Suprapubic skin (tissue), 4 donors: Measurements from ENCODE around the gene CGRRF1. TPM values are rescaled to one million over a fixed set of nuclear protein-coding genes. Genes with fewer than 3 reads are reported as not detected.

Source experiments
- DNase-seq, 2 donors: peaks; one replicate each; pipeline ENCODE4 v3.0.0-alpha.2; 2019; ENCODE audit warnings: low spot score in 2 of 2
- H3K27ac ChIP-seq: fragments of 200-600 bp; sonication (generic); one replicate; pipeline ENCODE4 v1.5.1; 2019
- H3K27me3 ChIP-seq: fragments of 200-600 bp; sonication (generic); one replicate; pipeline ENCODE4 v1.5.1; 2019
- H3K36me3 ChIP-seq: fragments of 200-600 bp; sonication (generic); one replicate; pipeline ENCODE4 v1.5.1; 2019
- H3K4me1 ChIP-seq: fragments of 200-600 bp; sonication (generic); one replicate; pipeline ENCODE4 v1.5.1; 2019
- H3K4me3 ChIP-seq: fragments of 200-600 bp; sonication (generic); one replicate; pipeline ENCODE4 v1.5.1; 2019; ENCODE audit warnings: mild to moderate bottlenecking
- H3K9me3 ChIP-seq: fragments of 200-600 bp; sonication (generic); one replicate; pipeline ENCODE4 v1.5.1; 2019
- EP300 ChIP-seq: sonication (generic); formaldehyde crosslinking; IDR thresholded peaks from one replicate; pipeline ENCODE4 v1.6.1; 2017; ENCODE audit warnings: antibody characterized with exemption
- POLR2A ChIP-seq, 2 donors: fragments of 450-650 bp; IDR thresholded peaks; one replicate each; pipeline ENCODE4 v1.6.1; 2017; ENCODE audit warnings: antibody characterized with exemption in 2 of 2, mild to moderate bottlenecking in 2 of 2, moderate library complexity in 2 of 2
- POLR2AphosphoS5 ChIP-seq, 3 donors: sonication (generic); formaldehyde crosslinking; IDR thresholded peaks; one replicate each; pipeline ENCODE4 v1.6.1; 2017; ENCODE audit warnings: antibody characterized with exemption in 3 of 3
- WGBS: methylation state at CpG from one replicate; pipeline ENCODE4 v1.1.5; 2018; 5-methylcytosine and 5-hydroxymethylcytosine counted together
- total RNA-seq, 4 donors: library from RNA; depleted of rRNA; stranded (reverse); fragments of >200 nt; gene quantifications; one replicate each; pipeline ENCODE4 v1.1.0, GENCODE V29; 2016
- TF ChIP-seq, protein P1 (sequence below), 2 donors: fragments of 200-600 bp in 1 of 2; fragments of 450-650 bp in 1 of 2; sonication (generic) in 1 of 2; IDR thresholded peaks; one replicate each; pipeline ENCODE4 v1.5.1; 2016 to 2019; ENCODE audit warnings: antibody characterized with exemption in 2 of 2, mild to moderate bottlenecking in 1 of 2, moderate library complexity in 1 of 2

Gene CGRRF1
- total RNA-seq, 4 donors from 2014 or later: 5.6 to 12.1 (median 9.2) TPM

DNA sequence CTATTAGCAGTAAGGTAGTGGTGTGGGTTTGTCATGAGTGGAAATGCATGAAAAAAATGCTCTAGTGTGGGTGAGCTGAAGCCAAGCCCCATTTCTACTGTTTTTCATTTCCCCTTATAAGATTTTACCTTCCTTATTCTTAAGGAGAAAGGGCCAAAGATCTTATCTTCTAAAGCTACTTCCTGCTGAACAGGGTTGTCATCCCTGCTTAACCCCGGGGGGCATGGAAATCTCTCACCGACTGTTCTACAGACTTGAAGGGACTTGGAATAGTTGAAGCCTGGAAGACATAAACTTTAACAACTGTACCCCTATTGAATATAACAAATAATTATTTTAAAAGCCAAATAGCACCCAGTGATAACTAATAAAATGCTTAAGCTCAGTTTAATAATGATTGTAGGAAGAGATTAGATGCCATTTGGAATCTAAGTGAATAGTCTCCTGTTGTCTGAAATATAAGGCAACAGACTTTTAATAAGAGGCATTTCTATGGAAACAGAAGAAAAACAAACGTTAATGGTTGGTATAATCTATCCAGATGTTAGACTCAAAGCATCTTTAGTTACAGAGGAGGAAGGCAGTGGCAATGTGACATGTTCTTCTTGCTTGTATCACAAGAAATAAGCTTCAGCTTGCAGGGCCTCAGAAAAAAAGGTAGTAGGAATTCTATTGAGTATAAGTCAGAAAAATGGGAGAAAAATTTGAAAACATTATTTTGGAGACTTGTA, 19.1 kb upstream of the CGRRF1 start:
- Histone ChIP-seq H3K9me3 (no peaks in the 10 kb centered on the region), H3K4me1 (peaks cover 37% of the 10 kb centered on the region), H3K27me3 (no peaks in the 10 kb centered on the region), H3K27ac (no peak overlapping the region), H3K4me3 (no peak overlapping the region), H3K36me3 (no peaks in the 10 kb centered on the region)
- no peak for DNase-seq
- no peak for TF ChIP-seq POLR2AphosphoS5 (IDR thresholded peaks at IDR 0.05)
- TF ChIP-seq POLR2A (IDR thresholded peaks at IDR 0.05): no peak
- TF ChIP-seq EP300: no peak
- TF ChIP-seq, protein P1, sequence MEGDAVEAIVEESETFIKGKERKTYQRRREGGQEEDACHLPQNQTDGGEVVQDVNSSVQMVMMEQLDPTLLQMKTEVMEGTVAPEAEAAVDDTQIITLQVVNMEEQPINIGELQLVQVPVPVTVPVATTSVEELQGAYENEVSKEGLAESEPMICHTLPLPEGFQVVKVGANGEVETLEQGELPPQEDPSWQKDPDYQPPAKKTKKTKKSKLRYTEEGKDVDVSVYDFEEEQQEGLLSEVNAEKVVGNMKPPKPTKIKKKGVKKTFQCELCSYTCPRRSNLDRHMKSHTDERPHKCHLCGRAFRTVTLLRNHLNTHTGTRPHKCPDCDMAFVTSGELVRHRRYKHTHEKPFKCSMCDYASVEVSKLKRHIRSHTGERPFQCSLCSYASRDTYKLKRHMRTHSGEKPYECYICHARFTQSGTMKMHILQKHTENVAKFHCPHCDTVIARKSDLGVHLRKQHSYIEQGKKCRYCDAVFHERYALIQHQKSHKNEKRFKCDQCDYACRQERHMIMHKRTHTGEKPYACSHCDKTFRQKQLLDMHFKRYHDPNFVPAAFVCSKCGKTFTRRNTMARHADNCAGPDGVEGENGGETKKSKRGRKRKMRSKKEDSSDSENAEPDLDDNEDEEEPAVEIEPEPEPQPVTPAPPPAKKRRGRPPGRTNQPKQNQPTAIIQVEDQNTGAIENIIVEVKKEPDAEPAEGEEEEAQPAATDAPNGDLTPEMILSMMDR (IDR thresholded peaks at IDR 0.05): no peak
- 17% methylated on average over 3 of the region's 3 CpGs for WGBS

DNA sequence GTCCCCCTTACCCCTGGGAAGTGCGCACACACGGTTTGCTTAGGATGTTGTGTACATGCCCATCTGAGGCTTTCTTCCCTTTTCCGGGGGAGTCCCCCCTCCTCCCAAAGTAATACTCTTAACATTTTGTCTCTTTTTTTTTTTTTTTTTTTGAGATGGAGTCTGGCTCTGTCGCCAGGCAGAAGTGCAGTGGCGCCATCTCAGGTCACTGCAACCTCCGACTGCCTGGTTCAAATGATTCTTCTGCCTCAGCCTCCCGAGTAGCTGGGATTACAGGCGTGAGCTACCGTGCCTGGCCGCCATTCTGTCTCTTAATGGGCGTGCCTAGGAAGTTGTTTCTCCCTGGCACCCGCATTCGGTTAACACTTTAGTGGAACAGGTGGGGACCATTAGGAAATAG, 16.4 kb upstream of the CGRRF1 start:
- WGBS: 40% methylated on average over 13 of the region's 13 CpGs
- TF ChIP-seq, protein P1 (IDR thresholded peaks at IDR 0.05): no peak
- no peak for TF ChIP-seq POLR2AphosphoS5 (IDR thresholded peaks at IDR 0.05)
- TF ChIP-seq EP300: no peak
- TF ChIP-seq POLR2A (IDR thresholded peaks at IDR 0.05): no peak
- Histone ChIP-seq H3K27ac (no peak overlapping the region), H3K4me3 (no peak overlapping the region), H3K27me3 (no peaks in the 10 kb centered on the region), H3K9me3 (no peaks in the 10 kb centered on the region), H3K36me3 (no peaks in the 10 kb centered on the region), H3K4me1 (peaks cover 19% of the 10 kb centered on the region)
- DNase-seq: no peak

DNA sequence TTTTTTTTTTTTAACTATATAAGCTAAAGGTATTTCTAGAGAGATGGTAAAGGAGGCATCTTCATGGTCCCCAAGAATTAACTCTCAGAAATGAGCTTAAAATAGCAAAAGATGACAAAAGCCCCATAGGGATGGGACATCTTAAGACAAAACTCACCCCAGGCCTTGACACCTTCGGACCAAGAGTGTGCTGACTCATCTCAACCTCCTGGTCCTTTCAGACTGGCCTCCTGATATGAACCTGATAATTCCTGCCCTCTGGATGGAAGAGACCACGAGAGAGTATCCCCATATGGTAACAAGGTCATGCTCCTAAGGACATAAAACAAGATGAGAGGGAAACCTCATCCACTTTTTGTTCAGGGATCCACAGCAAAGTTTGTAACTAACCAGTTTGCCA, 12.5 kb upstream of the CGRRF1 start:
- no peak overlapping the region for H3K4me3 ChIP-seq
- H3K36me3 ChIP-seq: no peaks in the 10 kb centered on the region
- no peak for DNase-seq
- no peaks in the 10 kb centered on the region for H3K9me3 ChIP-seq
- H3K27ac ChIP-seq: no peak overlapping the region
- no peaks in the 10 kb centered on the region for H3K27me3 ChIP-seq
- WGBS: 93% methylated on average over 2 of the region's 2 CpGs
- no peaks in the 10 kb centered on the region for H3K4me1 ChIP-seq
- TF ChIP-seq POLR2A (IDR thresholded peaks at IDR 0.05) (no peak), EP300 (no peak), POLR2AphosphoS5 (IDR thresholded peaks at IDR 0.05) (no peak)
- TF ChIP-seq, protein P1 (IDR thresholded peaks at IDR 0.05): no peak

DNA sequence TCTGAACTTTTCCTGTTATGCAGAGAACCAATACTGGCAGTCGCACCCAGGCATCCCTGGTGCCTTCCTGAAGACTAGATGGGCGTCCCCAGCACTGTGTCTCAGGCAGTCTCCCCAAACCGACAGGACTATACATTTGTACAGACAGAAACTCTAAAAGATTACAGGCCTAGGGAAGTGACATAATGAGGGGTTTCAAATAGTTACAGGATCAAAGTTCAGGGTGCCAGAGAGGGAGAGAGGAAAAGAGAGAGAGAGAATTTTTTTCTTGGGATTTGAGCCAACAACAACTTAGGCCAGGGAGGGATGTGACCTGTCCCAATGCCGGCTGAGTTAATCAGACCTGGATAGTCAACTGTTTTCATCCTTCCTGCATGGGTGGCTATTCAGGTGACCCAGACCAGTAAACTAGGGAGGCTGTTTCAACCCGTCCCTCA, 11.6 kb upstream of the CGRRF1 start:
- DNase-seq: no peak
- Histone ChIP-seq H3K27me3 (no peaks in the 10 kb centered on the region), H3K9me3 (no peaks in the 10 kb centered on the region), H3K27ac (no peak overlapping the region), H3K36me3 (no peaks in the 10 kb centered on the region), H3K4me1 (no peaks in the 10 kb centered on the region), H3K4me3 (no peak overlapping the region)
- 76% methylated on average over 5 of the region's 5 CpGs for WGBS
- no peak for TF ChIP-seq POLR2A (IDR thresholded peaks at IDR 0.05)
- TF ChIP-seq POLR2AphosphoS5 (IDR thresholded peaks at IDR 0.05): no peak
- TF ChIP-seq, protein P1 (IDR thresholded peaks at IDR 0.05): no peak
- TF ChIP-seq EP300: no peak

DNA sequence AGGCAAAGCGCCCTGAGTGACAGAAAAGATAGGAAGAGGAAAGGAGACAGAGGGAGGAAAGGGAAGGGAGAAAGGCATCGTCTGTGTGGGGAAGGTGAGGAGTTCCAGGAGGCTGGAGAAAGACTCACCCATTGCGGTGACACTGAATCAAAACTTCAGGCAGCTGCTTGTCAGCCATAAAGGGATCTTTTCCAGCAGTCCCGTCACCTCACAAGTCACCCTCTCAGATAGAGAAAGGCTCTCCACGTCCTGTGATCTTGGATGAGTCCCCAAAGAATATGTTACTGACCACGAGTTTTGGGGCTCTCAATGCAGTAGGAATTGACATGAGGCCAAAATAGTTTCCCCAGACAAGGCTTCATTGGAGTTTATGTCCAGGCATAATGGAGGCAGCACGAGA, 11.1 kb upstream of the CGRRF1 start:
- WGBS: 77% methylated on average over 7 of the region's 7 CpGs
- no peak overlapping the region for H3K4me3 ChIP-seq
- H3K36me3 ChIP-seq: no peaks in the 10 kb centered on the region
- no peak overlapping the region for H3K27ac ChIP-seq
- H3K4me1 ChIP-seq: no peaks in the 10 kb centered on the region
- H3K9me3 ChIP-seq: no peaks in the 10 kb centered on the region
- no peaks in the 10 kb centered on the region for H3K27me3 ChIP-seq
- TF ChIP-seq POLR2AphosphoS5 (IDR thresholded peaks at IDR 0.05): no peak
- TF ChIP-seq EP300: no peak
- TF ChIP-seq, protein P1 (IDR thresholded peaks at IDR 0.05): no peak
- no peak for TF ChIP-seq POLR2A (IDR thresholded peaks at IDR 0.05)
- DNase-seq: no peak
